Stimulated activated CD4-positive, alpha-beta T cell treated with anti-CD3 and anti-CD28 coated beads, Interleukin-4, amount 100 ng/mL, for 4 hours (primary cell): ENCODE results near the gene GRIN3B.
A peak's percentile ranks its signal among the peaks of the same experiment; 100 is the strongest.
"Not testable (repeated sequence)": the region's sequence is repeated elsewhere in the genome, so short reads cannot be mapped to it uniquely, and the experiment has no call there.

ENCODE experiments used
- DNase-seq, 2 experiments: peaks; one replicate each; pipeline ENCODE4 v3.0.0-alpha.2; 2020

GRIN3B gene, protein sequence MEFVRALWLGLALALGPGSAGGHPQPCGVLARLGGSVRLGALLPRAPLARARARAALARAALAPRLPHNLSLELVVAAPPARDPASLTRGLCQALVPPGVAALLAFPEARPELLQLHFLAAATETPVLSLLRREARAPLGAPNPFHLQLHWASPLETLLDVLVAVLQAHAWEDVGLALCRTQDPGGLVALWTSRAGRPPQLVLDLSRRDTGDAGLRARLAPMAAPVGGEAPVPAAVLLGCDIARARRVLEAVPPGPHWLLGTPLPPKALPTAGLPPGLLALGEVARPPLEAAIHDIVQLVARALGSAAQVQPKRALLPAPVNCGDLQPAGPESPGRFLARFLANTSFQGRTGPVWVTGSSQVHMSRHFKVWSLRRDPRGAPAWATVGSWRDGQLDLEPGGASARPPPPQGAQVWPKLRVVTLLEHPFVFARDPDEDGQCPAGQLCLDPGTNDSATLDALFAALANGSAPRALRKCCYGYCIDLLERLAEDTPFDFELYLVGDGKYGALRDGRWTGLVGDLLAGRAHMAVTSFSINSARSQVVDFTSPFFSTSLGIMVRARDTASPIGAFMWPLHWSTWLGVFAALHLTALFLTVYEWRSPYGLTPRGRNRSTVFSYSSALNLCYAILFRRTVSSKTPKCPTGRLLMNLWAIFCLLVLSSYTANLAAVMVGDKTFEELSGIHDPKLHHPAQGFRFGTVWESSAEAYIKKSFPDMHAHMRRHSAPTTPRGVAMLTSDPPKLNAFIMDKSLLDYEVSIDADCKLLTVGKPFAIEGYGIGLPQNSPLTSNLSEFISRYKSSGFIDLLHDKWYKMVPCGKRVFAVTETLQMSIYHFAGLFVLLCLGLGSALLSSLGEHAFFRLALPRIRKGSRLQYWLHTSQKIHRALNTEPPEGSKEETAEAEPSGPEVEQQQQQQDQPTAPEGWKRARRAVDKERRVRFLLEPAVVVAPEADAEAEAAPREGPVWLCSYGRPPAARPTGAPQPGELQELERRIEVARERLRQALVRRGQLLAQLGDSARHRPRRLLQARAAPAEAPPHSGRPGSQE

DNA sequence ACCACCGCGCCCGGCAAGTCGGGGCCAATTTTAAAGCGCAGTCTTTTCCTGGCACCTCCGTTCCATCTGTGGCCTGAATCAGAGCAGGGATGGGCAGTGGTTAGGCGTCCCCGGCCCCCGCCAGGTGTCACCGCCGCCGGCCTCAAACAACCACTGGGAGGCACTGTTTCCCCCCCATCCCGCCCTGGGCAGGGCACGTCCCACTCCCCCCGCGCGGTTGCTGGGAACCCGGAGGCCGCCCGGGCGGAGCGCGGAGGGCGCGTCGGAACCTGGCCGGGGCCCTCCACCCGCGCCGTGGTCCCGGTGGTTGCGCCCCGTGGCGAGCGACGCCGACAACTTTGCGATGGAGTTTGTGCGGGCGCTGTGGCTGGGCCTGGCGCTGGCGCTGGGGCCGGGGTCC lies at the start of gene GRIN3B:
Gene GRIN3B (plus strand): TSS at position 325 of the 400 bp plus-strand sequence. CDS start 19 bp downstream, at position 344.
- DNase-seq = peak; percentile 53 to 65

- no peak for DNase-seq
Observed at GRCh38 chr19:952049-952679, 48.1 kb upstream of the GRIN3B start.

DNA sequence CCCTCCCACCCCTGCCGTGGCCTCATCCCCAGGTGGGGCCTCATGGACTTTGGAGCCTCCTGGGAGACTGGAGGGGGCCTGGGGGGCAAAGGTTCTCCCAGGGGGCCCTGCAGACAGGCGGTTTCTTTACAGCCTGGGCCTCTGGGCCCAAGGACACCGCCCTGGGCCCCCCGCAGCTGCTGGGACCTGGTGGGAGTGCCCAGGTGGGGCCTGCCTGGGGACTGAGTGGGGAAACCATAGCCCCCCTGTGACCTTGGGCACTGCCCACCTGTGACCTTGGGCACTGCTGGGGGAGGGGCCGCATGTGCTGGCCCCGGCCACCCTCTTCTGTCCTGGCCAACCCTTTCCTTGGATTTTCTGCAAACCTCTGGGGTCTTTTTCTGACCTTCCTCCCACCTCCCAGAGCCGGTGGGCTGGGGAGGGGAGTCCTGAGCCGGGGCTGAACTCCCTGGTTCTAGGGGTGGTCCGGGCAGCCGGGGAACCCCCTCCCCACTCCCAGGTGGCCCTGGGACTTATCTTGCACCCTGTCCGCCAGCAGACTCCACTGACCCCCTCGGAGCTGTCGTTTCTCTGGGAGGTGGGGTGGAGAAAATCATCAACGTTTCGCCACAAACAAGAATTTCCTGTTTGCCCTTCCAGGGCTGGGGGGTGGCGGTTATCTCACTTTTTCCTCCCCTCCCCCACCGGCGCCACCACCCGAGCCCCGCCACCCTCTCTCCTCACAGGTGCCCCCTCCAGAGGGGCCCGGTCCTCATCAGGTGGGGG lies 47.4 kb upstream of the GRIN3B start:
- no peak for DNase-seq

- DNase-seq = no peak
Observed at GRCh38 chr19:953445-954271, 46.6 kb upstream of the GRIN3B start.

DNA sequence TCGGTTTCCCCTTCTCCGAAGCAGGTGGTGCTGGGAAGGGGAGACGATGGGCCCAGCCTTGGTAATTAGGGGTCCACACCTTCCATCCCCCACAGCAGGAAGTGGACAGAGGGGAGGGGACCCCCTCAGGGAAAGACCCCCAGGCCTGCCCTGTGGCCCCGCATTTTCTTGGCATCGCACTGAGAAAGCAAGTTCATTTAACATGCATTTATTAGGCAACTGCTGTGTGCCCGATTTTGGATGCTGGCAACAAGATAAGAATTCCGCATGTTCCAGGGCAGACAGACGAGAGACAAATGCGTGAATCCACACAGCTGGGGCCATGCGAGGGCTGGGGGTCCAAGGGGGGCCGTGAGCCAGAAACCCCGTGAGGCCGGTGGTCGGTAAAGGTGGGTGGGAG lies 45.9 kb upstream of the GRIN3B start:
- no peak for DNase-seq

GRCh38 chr19:954672-955494 lies 45.3 kb upstream of the GRIN3B start:
- no peak for DNase-seq

DNA sequence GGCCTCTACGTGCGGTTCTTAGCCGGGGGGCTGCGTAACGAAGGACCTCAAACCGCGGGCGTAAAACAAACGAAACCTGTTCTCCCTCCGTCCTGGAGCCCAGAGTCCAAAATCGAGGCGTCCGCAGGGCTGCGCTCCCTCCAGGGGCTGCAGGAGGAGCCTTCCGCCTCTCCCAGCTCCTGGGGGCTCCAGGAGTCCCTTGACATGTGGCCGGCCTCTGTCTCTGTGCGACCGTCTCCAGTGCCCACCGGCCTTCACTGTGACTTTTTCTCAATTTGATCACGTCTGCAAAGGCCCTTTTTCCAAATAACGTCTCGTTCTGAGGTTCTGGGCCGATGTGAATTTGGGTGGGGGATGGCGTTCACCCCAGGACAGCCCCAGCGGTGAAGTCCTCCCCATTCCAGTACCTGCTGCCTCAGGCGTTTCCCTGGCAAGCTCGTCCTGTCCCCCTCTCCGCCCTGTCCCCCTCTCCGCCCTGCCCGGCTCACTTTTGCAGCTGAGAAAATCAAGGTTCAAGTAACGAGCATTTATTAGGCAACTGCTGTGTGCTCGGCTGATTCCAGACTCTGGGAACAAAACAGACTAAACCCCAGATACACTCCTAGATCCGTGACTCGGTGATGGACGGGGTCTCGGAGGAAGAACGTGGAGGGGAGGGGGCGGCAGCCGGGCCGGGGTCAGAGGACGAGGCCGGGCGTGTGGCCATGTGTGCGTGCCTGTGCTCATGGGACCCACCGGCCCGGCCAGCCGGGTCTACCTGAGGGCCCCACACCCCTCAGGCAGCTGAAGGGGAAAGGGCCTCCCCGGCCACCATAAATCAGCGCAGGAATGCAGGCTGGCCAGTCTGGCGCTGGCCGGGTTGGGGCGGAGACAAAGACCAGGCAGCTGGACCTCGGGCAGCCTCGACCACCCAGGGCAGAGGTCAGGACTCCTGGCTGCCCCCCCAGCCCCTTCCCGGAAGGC lies 44.1 kb upstream of the GRIN3B start:
- DNase-seq = no peak

DNA sequence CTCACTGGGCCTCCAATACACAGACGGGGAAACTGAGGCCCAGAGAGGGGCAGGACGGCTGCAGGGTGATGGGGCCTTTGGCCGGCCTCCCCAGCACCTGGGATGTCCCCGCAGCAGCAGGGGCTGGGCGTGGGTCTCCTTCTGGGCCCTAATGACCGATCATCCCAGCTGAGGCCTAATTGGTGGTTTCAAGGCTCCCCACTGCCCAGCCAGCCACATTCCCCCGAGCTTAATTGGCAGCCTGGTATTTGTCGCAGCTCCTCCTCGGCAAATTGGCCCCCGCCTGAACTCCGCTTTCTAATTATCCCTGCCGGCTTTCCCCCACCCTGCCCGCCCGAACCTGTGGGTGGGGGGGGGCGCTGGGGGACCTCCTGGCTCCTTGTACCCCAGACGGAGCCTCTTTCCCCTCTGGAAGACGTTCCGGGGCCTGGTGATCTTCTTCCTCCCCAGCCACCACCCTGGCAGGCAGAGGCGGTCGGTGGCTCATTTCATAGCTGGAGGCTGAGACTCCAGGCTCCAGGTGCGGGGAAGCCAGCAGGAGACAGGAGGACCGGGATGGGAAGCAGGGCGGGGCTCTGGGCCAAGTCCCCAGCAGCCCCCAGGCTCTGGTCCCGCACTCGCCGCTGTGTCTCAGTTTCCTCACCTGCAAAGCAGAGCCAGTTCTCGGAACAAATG lies 43.3 kb upstream of the GRIN3B start:
- no peak for DNase-seq

DNA sequence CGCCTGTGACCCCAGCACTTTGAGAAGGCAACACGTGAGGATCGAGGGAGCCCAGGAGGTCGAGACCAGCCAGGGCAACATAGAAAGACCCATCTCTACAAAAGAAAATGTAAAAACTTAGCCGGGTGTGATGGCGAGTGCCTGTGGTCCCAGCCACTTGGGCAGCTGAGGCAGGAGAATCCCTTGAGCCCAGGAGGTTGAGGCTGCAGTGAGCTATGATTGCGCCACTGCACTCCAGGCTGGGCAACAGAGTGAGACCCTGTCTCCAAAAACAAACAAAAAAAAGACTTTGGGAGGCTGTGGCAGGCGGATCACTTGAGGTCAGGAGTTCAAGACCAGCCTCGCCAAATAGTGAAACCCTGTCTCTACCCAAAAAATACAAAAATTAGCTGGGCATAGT lies 42.6 kb upstream of the GRIN3B start:
- DNase-seq = not testable (repeated sequence)

- peak; percentile 39 to 65 for DNase-seq
Observed at GRCh38 chr19:958967-959855, 41.0 kb upstream of the GRIN3B start.

DNA sequence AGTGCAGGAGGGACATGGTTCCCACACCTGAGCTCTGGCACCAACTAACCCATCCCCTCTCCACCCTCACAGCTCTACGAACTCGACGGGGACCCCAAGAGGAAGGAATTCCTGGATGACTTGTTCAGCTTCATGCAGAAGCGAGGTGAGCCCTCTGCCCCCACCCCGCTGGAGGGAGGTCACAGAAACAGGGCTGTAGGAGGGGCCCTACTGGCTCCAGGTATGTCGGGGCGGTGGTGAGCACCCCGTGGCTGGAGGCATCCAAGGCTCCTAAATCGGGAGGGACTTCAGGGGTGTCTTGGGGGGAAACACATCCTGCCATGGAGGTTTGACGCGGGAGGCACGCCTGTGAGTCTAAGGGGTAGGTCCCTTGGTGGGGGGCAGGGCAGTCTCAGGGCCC lies 40.2 kb upstream of the GRIN3B start:
- no peak for DNase-seq

DNA sequence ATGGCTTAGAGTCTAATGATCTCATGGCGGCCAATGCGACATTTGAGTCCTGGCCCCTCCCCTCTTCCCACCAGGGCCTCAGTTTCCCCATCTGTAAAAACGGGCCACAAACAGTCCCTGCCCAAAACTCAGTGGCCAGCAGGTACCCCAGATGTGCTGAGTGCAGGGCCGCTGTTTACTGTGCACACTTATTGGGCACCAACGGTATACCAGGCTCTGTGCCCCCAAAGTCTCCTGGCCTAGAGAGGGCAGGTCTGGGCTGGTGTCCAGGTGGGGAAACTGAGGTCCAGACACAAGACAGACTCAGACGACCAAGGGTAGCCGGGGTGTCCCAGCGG lies 39.6 kb upstream of the GRIN3B start:
- DNase-seq = no peak

- DNase-seq = no peak
Observed at GRCh38 chr19:961866-962620, 38.2 kb upstream of the GRIN3B start.

DNA sequence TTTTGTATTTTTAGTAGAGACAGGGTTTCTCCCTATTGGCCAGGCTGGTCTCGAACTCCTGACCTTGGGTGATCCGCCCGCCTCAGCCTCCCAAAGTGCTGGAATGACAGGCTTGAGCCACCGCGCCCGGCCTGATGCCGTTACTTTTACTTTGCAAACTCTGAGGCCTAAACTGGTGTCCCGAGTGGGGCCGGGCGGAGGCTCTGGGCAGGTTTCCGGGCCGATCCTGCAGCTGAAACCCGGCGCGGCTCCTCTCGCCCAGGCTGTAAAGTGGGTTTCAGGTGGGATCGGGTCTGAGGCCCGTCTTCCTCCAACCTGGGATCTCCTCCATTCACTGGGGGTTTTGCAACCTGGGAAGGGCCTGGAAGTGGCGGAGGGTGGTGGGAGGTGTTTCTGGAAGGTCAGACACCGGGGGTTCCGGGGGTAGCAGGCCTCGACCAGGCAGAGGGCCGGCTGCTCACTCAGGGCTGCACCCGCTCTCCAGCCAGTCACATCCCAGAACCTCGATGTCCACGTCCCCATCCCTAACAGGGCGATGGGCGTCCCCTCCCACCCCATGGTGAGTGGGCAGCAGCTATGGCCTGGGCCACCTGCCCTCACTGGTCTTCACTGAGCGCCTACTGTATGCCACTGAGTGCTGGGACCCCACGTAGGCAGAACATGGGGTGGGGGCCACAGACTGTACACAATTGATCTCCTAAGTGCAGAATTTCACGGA lies 37.4 kb upstream of the GRIN3B start:
- no peak for DNase-seq

GRCh38 chr19:963486-963951 lies 36.7 kb upstream of the GRIN3B start:
- no peak for DNase-seq

GRCh38 chr19:964116-964520 lies 36.1 kb upstream of the GRIN3B start:
- no peak for DNase-seq
